Suprapubic skin (tissue), 4 donors: ENCODE results near the gene JMJD8.

Experiments used
- EP300 ChIP-seq: sonication (generic); formaldehyde crosslinking; IDR thresholded peaks from one replicate; pipeline ENCODE4 v1.6.1; 2017; ENCODE audit warnings: antibody characterized with exemption
- POLR2AphosphoS5 ChIP-seq, 3 donors: sonication (generic); formaldehyde crosslinking; IDR thresholded peaks; one replicate each; pipeline ENCODE4 v1.6.1; 2017; ENCODE audit warnings: antibody characterized with exemption in 3 of 3
- TF ChIP-seq, protein P1 (sequence below), 2 donors: fragments of 200-600 bp in 1 of 2; fragments of 450-650 bp in 1 of 2; sonication (generic) in 1 of 2; IDR thresholded peaks; one replicate each; pipeline ENCODE4 v1.5.1; 2016 to 2019; ENCODE audit warnings: antibody characterized with exemption in 2 of 2, mild to moderate bottlenecking in 1 of 2, moderate library complexity in 1 of 2

DNA sequence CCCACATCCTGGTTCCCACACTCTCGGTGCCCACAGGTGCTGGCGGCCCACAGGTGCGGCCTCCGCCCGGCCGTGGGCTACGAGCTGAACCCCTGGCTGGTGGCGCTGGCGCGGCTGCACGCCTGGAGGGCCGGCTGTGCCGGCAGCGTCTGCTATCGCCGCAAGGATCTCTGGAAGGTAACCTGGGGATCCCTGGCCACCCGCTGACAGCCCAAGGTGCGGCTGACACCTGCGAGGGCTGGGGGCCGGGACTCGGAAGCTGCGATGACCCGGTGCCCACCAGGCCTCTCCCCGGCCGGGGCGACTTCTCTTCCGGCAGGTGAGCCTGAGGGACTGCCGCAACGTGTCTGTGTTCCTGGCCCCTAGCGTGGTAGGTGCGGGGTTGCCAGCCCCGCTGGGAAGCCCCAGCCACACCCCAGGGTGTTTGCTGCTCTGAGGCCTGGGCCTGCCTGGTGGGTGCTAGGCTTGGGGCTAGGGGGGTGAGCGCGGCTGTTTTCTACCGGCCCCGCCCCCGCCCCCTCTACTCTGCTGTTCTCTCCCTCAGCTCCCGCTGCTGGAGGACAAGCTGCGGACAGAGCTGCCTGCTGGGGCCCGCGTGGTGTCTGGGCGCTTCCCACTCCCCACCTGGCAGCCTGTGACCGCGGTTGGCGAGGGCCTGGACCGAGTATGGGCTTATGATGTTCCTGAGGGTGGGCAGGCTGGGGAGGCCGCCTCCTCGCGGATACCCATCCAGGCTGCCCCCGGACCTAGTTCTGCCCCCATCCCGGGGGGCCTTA is 37.8 kb upstream of the JMJD8 start:
- TF ChIP-seq, protein P1, sequence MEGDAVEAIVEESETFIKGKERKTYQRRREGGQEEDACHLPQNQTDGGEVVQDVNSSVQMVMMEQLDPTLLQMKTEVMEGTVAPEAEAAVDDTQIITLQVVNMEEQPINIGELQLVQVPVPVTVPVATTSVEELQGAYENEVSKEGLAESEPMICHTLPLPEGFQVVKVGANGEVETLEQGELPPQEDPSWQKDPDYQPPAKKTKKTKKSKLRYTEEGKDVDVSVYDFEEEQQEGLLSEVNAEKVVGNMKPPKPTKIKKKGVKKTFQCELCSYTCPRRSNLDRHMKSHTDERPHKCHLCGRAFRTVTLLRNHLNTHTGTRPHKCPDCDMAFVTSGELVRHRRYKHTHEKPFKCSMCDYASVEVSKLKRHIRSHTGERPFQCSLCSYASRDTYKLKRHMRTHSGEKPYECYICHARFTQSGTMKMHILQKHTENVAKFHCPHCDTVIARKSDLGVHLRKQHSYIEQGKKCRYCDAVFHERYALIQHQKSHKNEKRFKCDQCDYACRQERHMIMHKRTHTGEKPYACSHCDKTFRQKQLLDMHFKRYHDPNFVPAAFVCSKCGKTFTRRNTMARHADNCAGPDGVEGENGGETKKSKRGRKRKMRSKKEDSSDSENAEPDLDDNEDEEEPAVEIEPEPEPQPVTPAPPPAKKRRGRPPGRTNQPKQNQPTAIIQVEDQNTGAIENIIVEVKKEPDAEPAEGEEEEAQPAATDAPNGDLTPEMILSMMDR (IDR thresholded peaks at IDR 0.05): no peak
- TF ChIP-seq POLR2AphosphoS5 (IDR thresholded peaks at IDR 0.05): no peak
- TF ChIP-seq EP300: no peak
